HepG2 (cell line): ENCODE results near the gene GPR183. TPM values are rescaled to one million over a fixed set of nuclear protein-coding genes. Genes with fewer than 3 reads are reported as not detected.

Experiments used
- ATAC-seq: fragments of 200-7000 bp; cut with Tn5 transposase; 3 replicates; pipeline ENCODE4 v1.9.1; 2020; ENCODE audit warnings: mild to moderate bottlenecking, moderate library complexity
- BruUV-seq: library from RNA; stranded (reverse); fragments of 400-500 nt; replicated peaks from 2 replicates; lab custom pipeline; 2021; lab: Mats Ljungman, UMichigan
- CTCF ChIA-PET: fragments of 300-600 bp; formaldehyde crosslinking; extraction: SDS; loops from one replicate; lab custom pipeline; 2021; ENCODE audit warnings: low total read pairs, inconsistent platforms, low intra/inter-chr PET ratio; lab: Yijun Ruan, JAX
- POLR2A ChIA-PET: fragments of 350-600 bp; sonication (Branson Sonifier 250); formaldehyde crosslinking; loops from one replicate; lab custom pipeline; 2020; ENCODE audit warnings: antibody characterized with exemption, inconsistent platforms; lab: Yijun Ruan, JAX
- DNase-seq: peaks from one replicate; pipeline ENCODE4 v3.0.0-alpha.2; 2015; ENCODE audit warnings: low spot score
- FAIRE-seq: peaks from 3 replicates; lab custom pipeline; 2011; peaks lifted over from hg19 to GRCh38; lab: Jason Lieb, UNC
- H2AFZ ChIP-seq: one replicate; pipeline ENCODE4 v1.6.1; 2011; ENCODE audit warnings: low read length, inconsistent platforms
- H3K27ac ChIP-seq: fragments of 300-600 bp; 3 replicates; pipeline ENCODE4 v1.8.0; 2011; ENCODE audit warnings: mixed run types, mild to moderate bottlenecking, mixed read lengths, low read length, inconsistent platforms; ENCODE audit not compliant: insufficient read depth; ENCODE audit errors: extremely low read length
- H3K27me3 ChIP-seq, 2 experiments: fragments of 200-600 bp in 1 of 2; 2 replicates in 1 of 2; 3 replicates in 1 of 2; pipeline versions ENCODE4 v1.6.0 to v1.8.0; 2011; ENCODE audit warnings: low read length in 2 of 2, mild to moderate bottlenecking in 2 of 2, moderate library complexity in 2 of 2, inconsistent platforms in 1 of 2; ENCODE audit not compliant: insufficient read depth in 2 of 2, control insufficient read depth in 1 of 2
- H3K36me3 ChIP-seq, 2 experiments: fragments of 200-600 bp in 1 of 2; replicated peaks in 1 of 2; 2 replicates in 1 of 2; 3 replicates in 1 of 2; pipeline versions ENCODE4 v1.5.1 to v1.8.0; 2011; ENCODE audit warnings: low read length in 2 of 2, inconsistent platforms in 1 of 2; ENCODE audit not compliant: insufficient read depth in 2 of 2, control insufficient read depth in 1 of 2
- H3K4me1 ChIP-seq: 2 replicates; pipeline ENCODE4 v1.5.1; 2012; ENCODE audit warnings: low read length, inconsistent platforms; ENCODE audit not compliant: insufficient read depth
- H3K4me2 ChIP-seq: 2 replicates; pipeline ENCODE4 v1.6.0; 2011; ENCODE audit warnings: low read depth, low read length, inconsistent platforms
- H3K4me3 ChIP-seq, 3 experiments: fragments of 200-600 bp in 1 of 3; sonication (generic), shearing (Covaris generic) in 1 of 3; replicated peaks in 1 of 3; 2 replicates each; pipeline ENCODE4 v1.5.1; 2011 to 2016; ENCODE audit warnings: low read length in 3 of 3, inconsistent platforms in 2 of 3, low read depth in 2 of 3, mild to moderate bottlenecking in 2 of 3, control low read depth in 1 of 3, mixed read lengths in 1 of 3; ENCODE audit not compliant: insufficient read depth in 1 of 3
- H3K79me2 ChIP-seq: one replicate; pipeline ENCODE4 v1.6.1; 2011; ENCODE audit warnings: low read length, inconsistent platforms; ENCODE audit not compliant: insufficient read depth
- H3K9ac ChIP-seq: 2 replicates; pipeline ENCODE4 v1.6.0; 2011; ENCODE audit warnings: mild to moderate bottlenecking, low read depth, low read length, inconsistent platforms; ENCODE audit not compliant: insufficient read depth
- H3K9me3 ChIP-seq: 2 replicates; pipeline ENCODE4 v1.5.1; 2012; ENCODE audit warnings: mild to moderate bottlenecking, low read length
- H4K20me1 ChIP-seq: 2 replicates; pipeline ENCODE4 v1.6.0; 2011; ENCODE audit warnings: inconsistent platforms, mild to moderate bottlenecking, low read length, moderate library complexity; ENCODE audit not compliant: insufficient read depth
- CEBPG ChIP-seq: IDR thresholded peaks from 2 replicates; pipeline ENCODE4 v1.6.1; 2016
- FOSL1 ChIP-seq: sonication (generic); formaldehyde crosslinking; IDR thresholded peaks from 2 replicates; pipeline ENCODE4 v1.9.0; 2021; ENCODE audit warnings: missing genetic modification reagents, borderline replicate concordance
- MAZ ChIP-seq, 2 experiments: sonication (generic) in 1 of 2; formaldehyde crosslinking in 1 of 2; IDR thresholded peaks; 2 replicates each; pipeline versions ENCODE4 v1.5.0 to v1.6.1; 2012 to 2020; ENCODE audit warnings: low read depth in 2 of 2, mild to moderate bottlenecking in 2 of 2, borderline replicate concordance in 1 of 2, improper control_type of control experiment in 1 of 2, low read length in 1 of 2, missing genetic modification reagents in 1 of 2, moderate library complexity in 1 of 2
- SP1 ChIP-seq, 2 experiments: fragments of 450-650 bp in 1 of 2; sonication (generic) in 1 of 2; formaldehyde crosslinking in 1 of 2; IDR thresholded peaks; 2 replicates each; pipeline versions ENCODE4 v1.4.0 to v1.6.1; 2016 to 2020; ENCODE audit warnings: missing genetic modification reagents in 1 of 2
- ZNF234 ChIP-seq: sonication (generic); formaldehyde crosslinking; conservative IDR thresholded peaks from 2 replicates; pipeline ENCODE4 v1.5.1; 2020; ENCODE audit warnings: mild to moderate bottlenecking, missing genetic modification reagents
- ZNF326 ChIP-seq: sonication (generic); formaldehyde crosslinking; IDR thresholded peaks from 2 replicates; pipeline ENCODE4 v1.4.0; 2020; ENCODE audit warnings: missing genetic modification reagents, borderline replicate concordance
- ZNF556 ChIP-seq: sonication (generic); formaldehyde crosslinking; IDR thresholded peaks from 2 replicates; pipeline ENCODE4 v1.4.0; 2020; ENCODE audit warnings: mild to moderate bottlenecking, missing genetic modification reagents, borderline replicate concordance
- ZNF749 ChIP-seq: sonication (generic); formaldehyde crosslinking; IDR thresholded peaks from 2 replicates; pipeline ENCODE4 v1.8.0; 2022; ENCODE audit warnings: mild to moderate bottlenecking, missing genetic modification reagents, moderate library complexity, borderline replicate concordance
- ZNF773 ChIP-seq: sonication (generic); formaldehyde crosslinking; IDR thresholded peaks from 2 replicates; pipeline ENCODE4 v1.4.0; 2020; ENCODE audit warnings: missing genetic modification reagents, borderline replicate concordance
- ZNF879 ChIP-seq: sonication (generic); formaldehyde crosslinking; IDR thresholded peaks from 2 replicates; pipeline ENCODE4 v1.8.1; 2023; ENCODE audit warnings: missing genetic modification reagents
- WGBS: methylation state at CpG from one replicate; pipeline ENCODE4 v1.1.6; 2017; ENCODE audit warnings: low lambda C conversion rate; 5-methylcytosine and 5-hydroxymethylcytosine counted together
- in situ Hi-C: cut with HindIII; loops from 2 replicates; pipeline ENCODE4 v1.10.0; 2017; ENCODE audit warnings: low pct_unique_long_range_greater_than_20kb; ENCODE audit not compliant: extremely low pct_ligation_motif_present
- intact Hi-C: fragments of 100-400 bp; cut with micrococcal nuclease; formaldehyde crosslinking; loops from one replicate; pipeline ENCODE4 v1.10.0; 2022; ENCODE audit not compliant: unreplicated experiment
- polyA plus RNA-seq, 8 experiments: library from polyadenylated mRNA; depleted of rRNA in 3 of 8; stranded (reverse) in 7 of 8; unstranded in 1 of 8; fragments of >200 nt; fragmentation: Illumina TruSeq in 4 of 8; extraction: Trizol in 4 of 8; gene quantifications; 2 replicates each; pipeline versions ENCODE4 v1.2.1 to v1.2.3, GENCODE V29; 2011 to 2016; ENCODE audit warnings: low read depth in 4 of 8, missing spikeins in 1 of 8, mixed read lengths in 1 of 8; ENCODE audit not compliant: insufficient read depth in 1 of 8
- total RNA-seq, 5 experiments: library from RNA; depleted of rRNA; stranded (reverse); fragments of >200 nt; fragmentation: Illumina TruSeq; extraction: Trizol; gene quantifications; 2 replicates each; pipeline ENCODE4 v1.2.3, GENCODE V29; 2016; ENCODE audit warnings: low read depth in 1 of 5
- TF ChIP-seq, protein P1 (sequence below): sonication (generic); formaldehyde crosslinking; conservative IDR thresholded peaks from 2 replicates; pipeline ENCODE4 v1.4.0; 2020; ENCODE audit warnings: mild to moderate bottlenecking, missing genetic modification reagents, moderate library complexity
- TF ChIP-seq, protein P2 (sequence below): IDR thresholded peaks from 2 replicates; pipeline ENCODE4 v1.6.1; 2016; ENCODE audit warnings: mild to moderate bottlenecking, missing biosample characterization, missing genetic modification reagents
- TF ChIP-seq, protein P3 (sequence below): sonication (generic); formaldehyde crosslinking; IDR thresholded peaks from 2 replicates; pipeline ENCODE4 v1.5.0; 2020; ENCODE audit warnings: mild to moderate bottlenecking, missing genetic modification reagents, borderline replicate concordance
- TF ChIP-seq, protein P4 (sequence below): IDR thresholded peaks from 2 replicates; pipeline ENCODE4 v1.6.1; 2016; ENCODE audit warnings: low read depth, control low read depth

The GPR183 gene
- total and polyA plus RNA-seq, 2 of the 13 experiments (the other 11 are each of a cell fraction or from before 2014, with no cell fraction given), result not detected

DNA sequence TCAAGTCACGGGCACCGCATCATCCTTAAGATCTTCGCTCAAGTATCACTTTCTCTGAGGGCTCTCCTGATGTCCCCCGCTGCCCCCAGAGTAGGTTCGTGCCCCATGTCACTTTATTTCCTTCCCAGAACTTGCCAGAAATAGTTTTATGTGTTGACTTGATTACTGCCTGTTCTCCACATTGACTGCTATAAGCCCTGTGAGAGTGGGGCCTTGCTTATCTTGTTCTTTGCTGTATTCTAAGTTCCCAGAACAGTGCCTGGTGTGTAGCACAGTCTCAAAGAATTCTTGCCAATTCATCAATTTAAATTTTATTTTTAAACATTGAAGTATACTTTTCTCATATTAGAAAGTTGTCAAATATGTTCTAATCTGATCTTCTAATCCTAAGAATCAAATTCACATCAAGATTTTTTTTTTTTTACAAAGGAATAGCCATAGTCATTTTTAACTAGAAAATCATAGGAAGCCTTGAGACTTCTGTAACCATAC lies 32.1 kb upstream of the GPR183 start:
- no peaks in the 10 kb centered on the region for H3K9me3 ChIP-seq
- DNase-seq (no peak), FAIRE-seq (no peak), ATAC-seq (no peak)
- no peaks in the 10 kb centered on the region for H3K4me1 ChIP-seq
- no peak overlapping the region for H3K4me3 ChIP-seq
- intact Hi-C loops (no loop called here), in situ Hi-C loops (no loop called here)
- H2AFZ ChIP-seq, result no peak overlapping the region
- H3K27me3 ChIP-seq, result no peaks in the 10 kb centered on the region
- BruUV-seq, result no TSS peak
- 96% methylated on average over 5 of the region's 5 CpGs for WGBS
- peaks cover 9 to 50% of the 10 kb centered on the region in 2 experiments; a peak in 4 of 5 replicates for H3K36me3 ChIP-seq
- H3K4me2 ChIP-seq, result no peak overlapping the region
- POLR2A ChIA-PET, result no interaction called here
- H3K27ac ChIP-seq, result no peak overlapping the region
- CTCF ChIA-PET, result no interaction called here
- H3K79me2 ChIP-seq, result no peaks in the 10 kb centered on the region
- H4K20me1 ChIP-seq, result no peaks in the 10 kb centered on the region
- no peak overlapping the region for H3K9ac ChIP-seq
- TF ChIP-seq, protein P1, sequence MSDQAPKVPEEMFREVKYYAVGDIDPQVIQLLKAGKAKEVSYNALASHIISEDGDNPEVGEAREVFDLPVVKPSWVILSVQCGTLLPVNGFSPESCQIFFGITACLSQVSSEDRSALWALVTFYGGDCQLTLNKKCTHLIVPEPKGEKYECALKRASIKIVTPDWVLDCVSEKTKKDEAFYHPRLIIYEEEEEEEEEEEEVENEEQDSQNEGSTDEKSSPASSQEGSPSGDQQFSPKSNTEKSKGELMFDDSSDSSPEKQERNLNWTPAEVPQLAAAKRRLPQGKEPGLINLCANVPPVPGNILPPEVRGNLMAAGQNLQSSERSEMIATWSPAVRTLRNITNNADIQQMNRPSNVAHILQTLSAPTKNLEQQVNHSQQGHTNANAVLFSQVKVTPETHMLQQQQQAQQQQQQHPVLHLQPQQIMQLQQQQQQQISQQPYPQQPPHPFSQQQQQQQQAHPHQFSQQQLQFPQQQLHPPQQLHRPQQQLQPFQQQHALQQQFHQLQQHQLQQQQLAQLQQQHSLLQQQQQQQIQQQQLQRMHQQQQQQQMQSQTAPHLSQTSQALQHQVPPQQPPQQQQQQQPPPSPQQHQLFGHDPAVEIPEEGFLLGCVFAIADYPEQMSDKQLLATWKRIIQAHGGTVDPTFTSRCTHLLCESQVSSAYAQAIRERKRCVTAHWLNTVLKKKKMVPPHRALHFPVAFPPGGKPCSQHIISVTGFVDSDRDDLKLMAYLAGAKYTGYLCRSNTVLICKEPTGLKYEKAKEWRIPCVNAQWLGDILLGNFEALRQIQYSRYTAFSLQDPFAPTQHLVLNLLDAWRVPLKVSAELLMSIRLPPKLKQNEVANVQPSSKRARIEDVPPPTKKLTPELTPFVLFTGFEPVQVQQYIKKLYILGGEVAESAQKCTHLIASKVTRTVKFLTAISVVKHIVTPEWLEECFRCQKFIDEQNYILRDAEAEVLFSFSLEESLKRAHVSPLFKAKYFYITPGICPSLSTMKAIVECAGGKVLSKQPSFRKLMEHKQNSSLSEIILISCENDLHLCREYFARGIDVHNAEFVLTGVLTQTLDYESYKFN (CRISPR knock-in tag), result no peak
- TF ChIP-seq ZNF326 (no peak), ZNF234 (no peak), ZNF749 (CRISPR knock-in tag) (no peak), ZNF556 (CRISPR knock-in tag) (no peak), SP1 (IDR thresholded peaks at IDR 0.05) (no peak), SP1 (CRISPR knock-in tag; IDR thresholded peaks at IDR 0.05) (no peak), CEBPG (CRISPR knock-in tag) (no peak), ZNF773 (no peak), ZNF879 (CRISPR knock-in tag) (no peak), MAZ (IDR thresholded peaks at IDR 0.05; ENCODE audit: borderline replicate concordance, low read depth, low read length) (no peak), MAZ (CRISPR knock-in tag; IDR thresholded peaks at IDR 0.05; ENCODE audit: low read depth) (no peak), FOSL1 (CRISPR knock-in tag) (no peak)
- TF ChIP-seq, protein P2, sequence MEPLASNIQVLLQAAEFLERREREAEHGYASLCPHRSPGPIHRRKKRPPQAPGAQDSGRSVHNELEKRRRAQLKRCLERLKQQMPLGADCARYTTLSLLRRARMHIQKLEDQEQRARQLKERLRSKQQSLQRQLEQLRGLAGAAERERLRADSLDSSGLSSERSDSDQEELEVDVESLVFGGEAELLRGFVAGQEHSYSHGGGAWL (CRISPR knock-in tag), result no peak
- TF ChIP-seq, protein P3, sequence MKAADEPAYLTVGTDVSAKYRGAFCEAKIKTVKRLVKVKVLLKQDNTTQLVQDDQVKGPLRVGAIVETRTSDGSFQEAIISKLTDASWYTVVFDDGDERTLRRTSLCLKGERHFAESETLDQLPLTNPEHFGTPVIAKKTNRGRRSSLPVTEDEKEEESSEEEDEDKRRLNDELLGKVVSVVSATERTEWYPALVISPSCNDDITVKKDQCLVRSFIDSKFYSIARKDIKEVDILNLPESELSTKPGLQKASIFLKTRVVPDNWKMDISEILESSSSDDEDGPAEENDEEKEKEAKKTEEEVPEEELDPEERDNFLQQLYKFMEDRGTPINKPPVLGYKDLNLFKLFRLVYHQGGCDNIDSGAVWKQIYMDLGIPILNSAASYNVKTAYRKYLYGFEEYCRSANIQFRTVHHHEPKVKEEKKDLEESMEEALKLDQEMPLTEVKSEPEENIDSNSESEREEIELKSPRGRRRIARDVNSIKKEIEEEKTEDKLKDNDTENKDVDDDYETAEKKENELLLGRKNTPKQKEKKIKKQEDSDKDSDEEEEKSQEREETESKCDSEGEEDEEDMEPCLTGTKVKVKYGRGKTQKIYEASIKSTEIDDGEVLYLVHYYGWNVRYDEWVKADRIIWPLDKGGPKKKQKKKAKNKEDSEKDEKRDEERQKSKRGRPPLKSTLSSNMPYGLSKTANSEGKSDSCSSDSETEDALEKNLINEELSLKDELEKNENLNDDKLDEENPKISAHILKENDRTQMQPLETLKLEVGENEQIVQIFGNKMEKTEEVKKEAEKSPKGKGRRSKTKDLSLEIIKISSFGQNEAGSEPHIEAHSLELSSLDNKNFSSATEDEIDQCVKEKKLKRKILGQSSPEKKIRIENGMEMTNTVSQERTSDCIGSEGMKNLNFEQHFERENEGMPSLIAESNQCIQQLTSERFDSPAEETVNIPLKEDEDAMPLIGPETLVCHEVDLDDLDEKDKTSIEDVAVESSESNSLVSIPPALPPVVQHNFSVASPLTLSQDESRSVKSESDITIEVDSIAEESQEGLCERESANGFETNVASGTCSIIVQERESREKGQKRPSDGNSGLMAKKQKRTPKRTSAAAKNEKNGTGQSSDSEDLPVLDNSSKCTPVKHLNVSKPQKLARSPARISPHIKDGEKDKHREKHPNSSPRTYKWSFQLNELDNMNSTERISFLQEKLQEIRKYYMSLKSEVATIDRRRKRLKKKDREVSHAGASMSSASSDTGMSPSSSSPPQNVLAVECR (CRISPR knock-in tag), result no peak
- TF ChIP-seq, protein P4, sequence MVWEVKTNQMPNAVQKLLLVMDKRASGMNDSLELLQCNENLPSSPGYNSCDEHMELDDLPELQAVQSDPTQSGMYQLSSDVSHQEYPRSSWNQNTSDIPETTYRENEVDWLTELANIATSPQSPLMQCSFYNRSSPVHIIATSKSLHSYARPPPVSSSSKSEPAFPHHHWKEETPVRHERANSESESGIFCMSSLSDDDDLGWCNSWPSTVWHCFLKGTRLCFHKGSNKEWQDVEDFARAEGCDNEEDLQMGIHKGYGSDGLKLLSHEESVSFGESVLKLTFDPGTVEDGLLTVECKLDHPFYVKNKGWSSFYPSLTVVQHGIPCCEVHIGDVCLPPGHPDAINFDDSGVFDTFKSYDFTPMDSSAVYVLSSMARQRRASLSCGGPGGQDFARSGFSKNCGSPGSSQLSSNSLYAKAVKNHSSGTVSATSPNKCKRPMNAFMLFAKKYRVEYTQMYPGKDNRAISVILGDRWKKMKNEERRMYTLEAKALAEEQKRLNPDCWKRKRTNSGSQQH (CRISPR knock-in tag), result no peak
